Urinary bladder (tissue), 4 donors: Measurements from ENCODE around the gene CPEB3. TPM values are rescaled to one million over a fixed set of nuclear protein-coding genes. Genes with fewer than 3 reads are reported as not detected.
"Not testable (repeated sequence)": the region's sequence is repeated elsewhere in the genome, so short reads cannot be mapped to it uniquely, and the experiment has no call there.

Experiments
- DNase-seq: peaks from one replicate; pipeline ENCODE4 v3.0.0-alpha.2; 2015; ENCODE audit errors: extremely low spot score
- H3K27ac ChIP-seq: one replicate; pipeline ENCODE4 v1.5.1; 2013; ENCODE audit warnings: low read depth, mild to moderate bottlenecking, moderate library complexity
- H3K36me3 ChIP-seq: one replicate; pipeline ENCODE4 v1.6.1; 2013; ENCODE audit warnings: mild to moderate bottlenecking, moderate library complexity; ENCODE audit not compliant: insufficient read depth
- H3K4me1 ChIP-seq: one replicate; pipeline ENCODE4 v1.6.1; 2013; ENCODE audit warnings: mild to moderate bottlenecking, moderate library complexity; ENCODE audit not compliant: insufficient read depth
- H3K4me3 ChIP-seq: one replicate; pipeline ENCODE4 v1.5.1; 2013; ENCODE audit warnings: low read depth, low read length
- WGBS: extraction: QIAGEN DNeasy Blood & Tissue Kit; methylation state at CpG from one replicate; pipeline ENCODE4 v1.1.7; 2013; 5-methylcytosine and 5-hydroxymethylcytosine counted together
- polyA plus RNA-seq: library from polyadenylated mRNA; stranded (reverse); fragments of 200-250 nt; gene quantifications from one replicate; pipeline ENCODE4 v1.2.3, GENCODE V29; 2013
- total RNA-seq: library from RNA; depleted of rRNA; stranded (reverse); fragments of >200 nt; gene quantifications from one replicate; pipeline ENCODE4 v1.2.3, GENCODE V29; 2014
- donor health status: healthy with polysubstance abuse.
- donor health status: healthy.

Gene CPEB3
- total and polyA plus RNA-seq, 2 donors, result 2.3 to 7.4 TPM

DNA sequence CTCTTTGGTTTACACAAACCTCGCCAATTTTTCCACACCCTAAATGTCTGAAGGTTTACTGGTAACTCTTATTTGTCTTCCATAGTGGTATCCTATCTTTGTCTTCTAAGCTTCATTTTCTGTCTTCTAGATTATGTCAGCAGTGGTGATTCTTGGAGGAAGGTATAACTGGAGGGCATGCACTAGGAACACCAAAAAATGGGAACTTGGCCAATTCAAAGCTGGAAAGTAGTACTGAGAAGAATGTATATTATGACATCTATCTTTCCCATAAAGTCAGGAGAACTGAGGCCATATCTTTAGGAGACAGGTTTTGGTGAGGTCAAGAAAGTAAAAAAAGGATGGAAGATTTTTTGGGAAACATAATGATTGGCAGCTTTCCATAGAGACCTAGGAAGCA, 113.3 kb downstream of the CPEB3 start:
- Histone ChIP-seq H3K4me1 (no peaks in the 10 kb centered on the region), H3K4me3 (no peak overlapping the region), H3K36me3 (no peaks in the 10 kb centered on the region), H3K27ac (no peak overlapping the region)
- no peak for DNase-seq
- WGBS, result 86% methylated on average over 1 of the region's 1 CpG

DNA sequence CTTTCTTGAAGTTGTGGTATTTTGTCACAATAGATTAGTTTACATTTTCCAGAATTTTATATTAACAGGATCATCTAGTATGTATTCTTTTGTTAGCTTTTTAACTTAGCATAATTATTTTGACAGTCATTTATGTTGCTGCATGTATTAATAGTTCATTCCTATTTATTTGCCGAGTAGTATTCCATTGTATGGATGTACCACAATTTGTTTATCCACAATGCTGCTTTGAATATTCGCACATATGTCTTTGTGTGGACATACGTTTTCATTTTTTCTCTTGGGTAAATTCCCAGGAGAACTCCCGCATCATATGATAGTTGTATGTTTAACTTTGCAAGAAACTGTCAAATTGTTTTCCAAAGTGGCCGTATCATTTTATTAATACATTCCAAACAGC, 115.7 kb downstream of the CPEB3 start:
- 96% methylated on average over 5 of the region's 5 CpGs for WGBS
- Histone ChIP-seq H3K36me3 (no peaks in the 10 kb centered on the region), H3K4me3 (no peak overlapping the region), H3K4me1 (no peaks in the 10 kb centered on the region), H3K27ac (no peak overlapping the region)
- DNase-seq, result no peak

DNA sequence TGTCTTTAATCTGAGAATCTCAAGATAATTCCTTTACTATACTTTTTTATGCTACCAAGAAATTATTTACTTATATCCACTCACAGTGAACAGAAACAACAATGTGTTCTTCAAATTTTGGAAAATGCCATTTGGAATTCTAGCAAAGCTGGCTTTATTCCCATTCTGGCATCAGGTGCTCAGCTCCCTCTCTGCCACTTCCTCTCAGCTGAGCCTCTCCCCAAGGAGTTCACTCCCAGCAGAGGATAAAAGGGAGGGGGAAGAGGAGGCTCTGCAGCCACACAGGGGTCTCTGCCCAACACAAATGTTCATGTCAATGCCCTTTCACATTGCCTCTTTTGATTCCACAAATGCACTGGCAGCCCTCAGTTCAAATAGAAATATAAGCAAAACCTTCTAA, 116.9 kb downstream of the CPEB3 start:
- Histone ChIP-seq H3K36me3 (no peaks in the 10 kb centered on the region), H3K4me3 (no peak overlapping the region), H3K27ac (no peak overlapping the region), H3K4me1 (no peaks in the 10 kb centered on the region)
- no peak for DNase-seq

DNA sequence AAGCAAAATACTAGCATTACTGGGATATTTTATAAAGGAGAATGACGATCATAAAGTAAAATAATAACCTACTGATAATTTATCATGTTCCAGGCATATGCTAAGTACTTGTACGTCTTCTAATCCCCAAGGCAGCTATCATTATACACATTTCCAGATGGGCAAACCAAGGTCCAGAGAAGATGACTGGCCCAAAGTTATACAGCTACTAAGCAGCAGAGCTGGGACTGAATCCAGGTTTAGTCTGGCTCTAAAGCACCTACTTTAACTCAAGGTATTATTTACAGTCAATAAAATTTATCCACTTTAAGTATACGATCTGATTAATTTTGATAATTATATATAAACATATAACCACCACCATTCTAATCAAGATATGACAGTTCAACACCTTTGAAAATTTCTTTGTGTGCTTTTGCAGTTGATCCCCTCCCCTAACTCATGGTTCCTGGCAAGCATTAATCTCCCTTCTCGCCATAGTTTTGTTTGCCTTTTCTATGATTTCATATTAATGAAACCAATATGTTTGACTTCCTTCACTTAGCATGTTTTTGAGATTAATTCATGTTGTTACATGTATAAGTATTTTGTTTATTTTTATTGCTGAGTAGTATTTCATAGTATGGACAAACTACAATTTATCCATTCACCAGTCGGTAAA, 126.7 kb downstream of the CPEB3 start:
- WGBS, result 60% methylated on average over 5 of the region's 5 CpGs
- no peak overlapping the region for H3K27ac ChIP-seq

DNA sequence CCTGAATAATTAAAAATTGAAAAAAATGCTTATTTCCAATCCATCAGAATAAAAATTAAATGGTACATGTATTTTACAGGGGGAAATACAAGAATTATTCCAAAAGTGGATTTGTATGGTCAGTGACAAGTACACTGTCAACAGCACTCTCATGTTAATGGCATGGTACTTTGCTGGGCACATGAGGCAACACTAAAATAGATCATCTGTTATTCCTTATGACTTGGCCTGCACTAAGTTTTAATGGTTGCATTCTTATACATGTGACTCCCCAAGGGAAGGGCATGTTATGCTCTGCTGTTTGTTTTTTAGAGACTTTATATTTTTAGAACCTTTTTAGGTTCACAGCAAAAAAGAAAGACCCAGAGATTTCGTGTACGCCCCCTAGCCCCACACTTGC, 128.3 kb downstream of the CPEB3 start:
- 99% methylated on average over 2 of the region's 2 CpGs for WGBS
- DNase-seq, result no peak
- Histone ChIP-seq H3K4me3 (no peak overlapping the region), H3K27ac (no peak overlapping the region), H3K36me3 (peaks cover 5% of the 10 kb centered on the region), H3K4me1 (no peaks in the 10 kb centered on the region)

More for the DNA sequence above, 126.7 kb downstream of the CPEB3 start:
- H3K4me3 ChIP-seq, result no peak overlapping the region
- H3K4me1 ChIP-seq, result no peaks in the 10 kb centered on the region
- DNase-seq, result no peak
- peaks cover 5% of the 10 kb centered on the region for H3K36me3 ChIP-seq

DNA sequence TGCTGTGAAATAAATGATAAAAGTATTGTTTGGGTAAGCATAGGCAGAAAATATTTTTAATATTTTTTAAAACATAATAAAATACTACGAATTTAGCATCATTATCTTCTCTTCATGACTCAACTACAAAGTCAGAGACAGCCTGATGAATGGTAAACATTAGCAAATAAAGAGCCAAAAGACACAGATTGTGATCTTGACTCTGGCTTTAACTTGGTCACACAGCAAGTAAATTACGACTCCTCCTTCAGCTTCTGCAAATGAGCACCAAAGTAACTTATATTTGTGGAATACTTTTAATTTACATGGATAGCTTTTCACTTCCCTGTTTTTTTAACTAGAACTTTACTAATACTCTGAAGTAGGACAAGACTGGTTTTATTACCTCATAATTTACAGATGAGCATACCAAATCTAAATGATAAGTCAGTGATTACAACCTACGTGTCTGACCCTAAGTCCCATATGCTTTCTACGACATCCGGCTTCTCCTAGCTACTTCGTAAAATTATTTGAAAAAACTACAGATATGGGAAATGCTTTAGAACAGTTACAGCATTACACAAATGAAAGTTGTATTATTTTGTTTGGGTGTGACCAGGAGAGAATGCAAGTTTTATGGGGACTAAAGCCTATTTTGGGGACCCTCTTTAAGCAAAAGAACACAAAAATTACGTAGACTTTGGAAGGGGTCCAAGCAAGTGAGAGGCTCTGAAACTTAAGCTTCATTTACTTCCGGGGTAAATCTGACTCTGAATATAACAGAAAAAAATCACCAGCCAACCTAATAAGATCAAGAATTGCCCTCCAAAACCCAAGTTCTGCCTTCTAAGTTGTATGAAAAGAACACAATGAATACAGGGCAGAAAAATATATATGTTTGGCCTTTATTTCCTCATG, 133.8 kb downstream of the CPEB3 start:
- Histone ChIP-seq H3K27ac (no peak overlapping the region), H3K4me1 (no peaks in the 10 kb centered on the region), H3K4me3 (no peak overlapping the region), H3K36me3 (no peaks in the 10 kb centered on the region)
- DNase-seq, result no peak
- 35% methylated on average over 8 of the region's 8 CpGs for WGBS

GRCh38 chr10:92150823-92151222, 140.1 kb downstream of the CPEB3 start:
- Histone ChIP-seq H3K4me1 (no peaks in the 10 kb centered on the region), H3K36me3 (peaks cover 3% of the 10 kb centered on the region), H3K27ac (no peak overlapping the region), H3K4me3 (no peak overlapping the region)
- no peak for DNase-seq

- no peak overlapping the region for H3K4me3 ChIP-seq
- H3K27ac ChIP-seq, result no peak overlapping the region
- peaks cover 3% of the 10 kb centered on the region for H3K36me3 ChIP-seq
- no peaks in the 10 kb centered on the region for H3K4me1 ChIP-seq
- 73% methylated on average over 1 of the region's 1 CpG for WGBS
- DNase-seq, result no peak
These were observed 141.6 kb downstream of the CPEB3 start for GRCh38 chr10:92149261-92149660.

GRCh38 chr10:92146781-92147180, 144.1 kb downstream of the CPEB3 start:
- peaks cover 3% of the 10 kb centered on the region for H3K36me3 ChIP-seq
- DNase-seq, result no peak
- H3K4me3 ChIP-seq, result no peak overlapping the region
- H3K27ac ChIP-seq, result no peak overlapping the region
- 90% methylated on average over 6 of the region's 6 CpGs for WGBS
- no peaks in the 10 kb centered on the region for H3K4me1 ChIP-seq

- H3K27ac ChIP-seq, result no peak overlapping the region
- H3K4me1 ChIP-seq, result no peaks in the 10 kb centered on the region
- WGBS, result 64% methylated on average over 1 of the region's 1 CpG
- no peak for DNase-seq
- H3K36me3 ChIP-seq, result peaks cover 3% of the 10 kb centered on the region
- no peak overlapping the region for H3K4me3 ChIP-seq
These were observed 144.8 kb downstream of the CPEB3 start for GRCh38 chr10:92146107-92146506.

DNA sequence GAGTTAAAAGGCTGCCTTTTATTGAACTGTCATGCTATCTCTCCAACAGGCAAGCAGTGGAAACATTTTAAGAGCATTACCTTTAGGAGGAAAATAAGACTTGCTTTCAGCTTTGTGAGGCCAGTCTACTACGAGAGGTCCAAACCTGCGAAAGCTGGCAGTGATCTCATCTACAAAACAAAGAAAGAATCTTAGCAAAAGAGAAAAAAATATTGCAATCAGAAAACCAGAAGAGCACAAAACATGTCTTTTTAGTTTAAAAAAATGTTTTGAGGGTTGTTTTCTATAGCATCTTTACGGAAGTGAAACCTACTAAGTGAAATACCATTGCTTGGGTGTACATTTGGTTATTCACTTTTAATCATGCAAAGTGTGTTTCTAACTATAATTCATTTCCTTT, 147.9 kb downstream of the CPEB3 start:
- WGBS, result 81% methylated on average over 3 of the region's 3 CpGs
- no peak overlapping the region for H3K27ac ChIP-seq
- no peaks in the 10 kb centered on the region for H3K4me1 ChIP-seq
- no peak overlapping the region for H3K4me3 ChIP-seq
- DNase-seq, result no peak
- H3K36me3 ChIP-seq, result no peaks in the 10 kb centered on the region

- H3K4me1 ChIP-seq, result no peaks in the 10 kb centered on the region
- WGBS, result 35% methylated on average over 1 of the region's 1 CpG
These were observed 148.4 kb downstream of the CPEB3 start for GRCh38 chr10:92142512-92142911.

DNA sequence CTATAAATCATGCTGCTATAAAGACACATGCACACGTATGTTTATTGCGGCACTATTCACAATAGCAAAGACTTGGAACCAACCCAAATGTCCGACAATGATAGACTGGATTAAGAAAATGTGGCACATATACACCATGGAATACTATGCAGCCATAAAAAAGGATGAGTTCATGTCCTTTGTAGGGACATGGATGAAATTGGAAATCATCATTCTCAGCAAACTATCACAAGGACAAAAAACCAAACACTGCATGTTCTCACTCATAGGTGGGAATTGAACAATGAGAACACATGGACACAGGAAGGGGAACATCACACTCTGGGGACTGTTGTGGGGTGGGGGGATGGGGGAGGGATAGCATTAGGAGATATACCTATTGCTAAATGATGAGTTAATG, 149.7 kb downstream of the CPEB3 start:
- DNase-seq, H3K27ac ChIP-seq, H3K36me3 ChIP-seq, H3K4me3 ChIP-seq, H3K4me1 ChIP-seq: not testable (repeated sequence)
- WGBS, result no CpG with 5 or more reads among the region's 3 CpGs

More at GRCh38 chr10:92142512-92142911, 148.4 kb downstream of the CPEB3 start:
- no peaks in the 10 kb centered on the region for H3K36me3 ChIP-seq
- DNase-seq, result no peak
- H3K4me3 ChIP-seq, result no peak overlapping the region
- no peak overlapping the region for H3K27ac ChIP-seq

- DNase-seq, H3K27ac ChIP-seq, H3K36me3 ChIP-seq, H3K4me3 ChIP-seq, H3K4me1 ChIP-seq: not testable (repeated sequence)
- WGBS, result 98% methylated on average over 1 of the region's 1 CpG
These were observed 156.8 kb downstream of the CPEB3 start for GRCh38 chr10:92134049-92134448.
